HG03025 (cell line): Measurements from ENCODE around the gene OR8U1.
"Not testable (repeated sequence)": the region's sequence is repeated elsewhere in the genome, so short reads cannot be mapped to it uniquely, and the experiment has no call there.

Experiments
- ATAC-seq: cut with Tn5 transposase; IDR thresholded peaks from one replicate; pipeline ENCODE4 v1.9.1; 2021; ENCODE audit warnings: mild to moderate bottlenecking, moderate library complexity; ENCODE audit not compliant: unreplicated experiment, low FRiP score

Gene OR8U1

GRCh38 chr11:56375324-56375723 is at the start of gene OR8U1:
TSS of gene OR8U1 (plus strand) at chr11:56375624. CDS start at chr11:56375624, 0 bp downstream.
- ATAC-seq = no peak

- ATAC-seq = no peak
Observed at GRCh38 chr11:56331861-56332491, 43.4 kb upstream of the OR8U1 start.

GRCh38 chr11:56333156-56333555 is 42.3 kb upstream of the OR8U1 start:
- ATAC-seq = no peak

GRCh38 chr11:56340289-56340688 is 35.1 kb upstream of the OR8U1 start:
- no peak for ATAC-seq

GRCh38 chr11:56345739-56346138 is 29.7 kb upstream of the OR8U1 start, which contains the start of gene OR8K1:
TSS of gene OR8K1 (plus strand) at chr11:56346039. CDS start at chr11:56346039, 0 bp downstream.
- no peak for ATAC-seq

GRCh38 chr11:56353991-56354390 is 21.4 kb upstream of the OR8U1 start, which contains the start of gene OR8J1:
TSS of gene OR8J1 (plus strand) at chr11:56354291. CDS start at chr11:56360247, 5,956 bp downstream.
- no peak for ATAC-seq

GRCh38 chr11:56380120-56380519 is 4.7 kb downstream of the OR8U1 start:
- no peak for ATAC-seq

- ATAC-seq = no peak
Observed at GRCh38 chr11:56394381-56394780, 19.0 kb downstream of the OR8U1 start.

- ATAC-seq = no peak
Observed at GRCh38 chr11:56396047-56396446, 20.6 kb downstream of the OR8U1 start.

GRCh38 chr11:56401858-56402461 is 26.5 kb downstream of the OR8U1 start:
- not testable (repeated sequence) for ATAC-seq

- ATAC-seq = no peak
Observed at GRCh38 chr11:56404393-56404792, 29.0 kb downstream of the OR8U1 start.

- no peak for ATAC-seq
Observed at GRCh38 chr11:56410801-56411200, 35.4 kb downstream of the OR8U1 start.

GRCh38 chr11:56412396-56412795 is 37.0 kb downstream of the OR8U1 start, which contains the start of gene OR5AL1:
TSS of gene OR5AL1 (plus strand) at chr11:56412696.
- ATAC-seq = no peak
